Right atrium auricular region (tissue), 2 donors: ENCODE measurements around the gene LURAP1L. TPM values are rescaled to one million over a fixed set of nuclear protein-coding genes. Genes with fewer than 3 reads are reported as not detected.
A peak's percentile ranks its signal among the peaks of the same experiment; 100 is the strongest.

Experiments used
- DNase-seq: peaks from one replicate; pipeline ENCODE4 v3.0.0-alpha.2; 2019; ENCODE audit warnings: low spot score
- H3K27ac ChIP-seq, 2 donors: fragments of 200-600 bp; sonication (generic); 1 replicate in 1 of 2; 2 replicates in 1 of 2; pipeline ENCODE4 v1.5.1; 2016 to 2019
- H3K27me3 ChIP-seq, 2 donors: fragments of 200-600 bp; sonication (generic); one replicate each; pipeline versions ENCODE4 v1.5.1 to v1.6.0; 2017 to 2019
- H3K36me3 ChIP-seq: fragments of 200-600 bp; sonication (generic); one replicate; pipeline ENCODE4 v1.5.1; 2016
- H3K4me1 ChIP-seq, 2 donors: fragments of 200-600 bp; sonication (generic); one replicate each; pipeline versions ENCODE4 v1.5.1 to v1.6.0; 2017 to 2019
- H3K4me3 ChIP-seq, 2 donors: fragments of 200-600 bp; sonication (generic); 1 replicate in 1 of 2; 2 replicates in 1 of 2; pipeline ENCODE4 v1.5.1; 2017 to 2019; ENCODE audit warnings: mild to moderate bottlenecking in 1 of 2, moderate library complexity in 1 of 2
- H3K9me3 ChIP-seq, 2 donors: fragments of 200-600 bp; sonication (generic); one replicate each; pipeline ENCODE4 v1.5.1; 2019
- total RNA-seq, 2 donors: library from RNA; depleted of rRNA; stranded (reverse); fragments of >200 nt; gene quantifications; one replicate each; pipeline ENCODE4 v1.1.0, GENCODE V29; 2016
- TF ChIP-seq, protein P1 (sequence below), 2 donors: fragments of 200-600 bp; sonication (generic); IDR thresholded peaks; one replicate each; pipeline ENCODE4 v1.5.1; 2019; ENCODE audit warnings: antibody characterized with exemption in 2 of 2

The LURAP1L gene
- total RNA-seq, 2 donors from 2014 or later, result 2.7 to 2.8 TPM

GRCh38 chr9:12818431-12819000 is 43.7 kb downstream of the LURAP1L start:
- H3K9me3 ChIP-seq, result no peaks in the 10 kb centered on the region
- TF ChIP-seq, protein P1, sequence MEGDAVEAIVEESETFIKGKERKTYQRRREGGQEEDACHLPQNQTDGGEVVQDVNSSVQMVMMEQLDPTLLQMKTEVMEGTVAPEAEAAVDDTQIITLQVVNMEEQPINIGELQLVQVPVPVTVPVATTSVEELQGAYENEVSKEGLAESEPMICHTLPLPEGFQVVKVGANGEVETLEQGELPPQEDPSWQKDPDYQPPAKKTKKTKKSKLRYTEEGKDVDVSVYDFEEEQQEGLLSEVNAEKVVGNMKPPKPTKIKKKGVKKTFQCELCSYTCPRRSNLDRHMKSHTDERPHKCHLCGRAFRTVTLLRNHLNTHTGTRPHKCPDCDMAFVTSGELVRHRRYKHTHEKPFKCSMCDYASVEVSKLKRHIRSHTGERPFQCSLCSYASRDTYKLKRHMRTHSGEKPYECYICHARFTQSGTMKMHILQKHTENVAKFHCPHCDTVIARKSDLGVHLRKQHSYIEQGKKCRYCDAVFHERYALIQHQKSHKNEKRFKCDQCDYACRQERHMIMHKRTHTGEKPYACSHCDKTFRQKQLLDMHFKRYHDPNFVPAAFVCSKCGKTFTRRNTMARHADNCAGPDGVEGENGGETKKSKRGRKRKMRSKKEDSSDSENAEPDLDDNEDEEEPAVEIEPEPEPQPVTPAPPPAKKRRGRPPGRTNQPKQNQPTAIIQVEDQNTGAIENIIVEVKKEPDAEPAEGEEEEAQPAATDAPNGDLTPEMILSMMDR (IDR thresholded peaks at IDR 0.05), result no peak
- no peak overlapping the region for H3K4me3 ChIP-seq
- no peaks in the 10 kb centered on the region for H3K27me3 ChIP-seq
- DNase-seq, result no peak
- peak overlapping the region in 1 of 2 donors; percentile 2 for H3K27ac ChIP-seq
- no peaks in the 10 kb centered on the region for H3K36me3 ChIP-seq
- H3K4me1 ChIP-seq, result peaks cover 0 to 13% of the 10 kb centered on the region in 2 donors

GRCh38 chr9:12819436-12820185 is 44.8 kb downstream of the LURAP1L start:
- Histone ChIP-seq H3K27ac (no peak overlapping the region), H3K27me3 (no peaks in the 10 kb centered on the region), H3K36me3 (no peaks in the 10 kb centered on the region), H3K4me1 (peaks cover 0 to 5% of the 10 kb centered on the region in 2 donors), H3K4me3 (no peak overlapping the region), H3K9me3 (no peaks in the 10 kb centered on the region)
- TF ChIP-seq, protein P1 (IDR thresholded peaks at IDR 0.05), result peak in 1 of 2 donors; percentile 52
- DNase-seq, result no peak

GRCh38 chr9:12822111-12822510 is 47.3 kb downstream of the LURAP1L start:
- TF ChIP-seq, protein P1 (IDR thresholded peaks at IDR 0.05), result no peak
- DNase-seq, result no peak
- Histone ChIP-seq H3K36me3 (no peaks in the 10 kb centered on the region), H3K9me3 (no peaks in the 10 kb centered on the region), H3K27ac (no peak overlapping the region), H3K4me1 (peaks cover 0 to 5% of the 10 kb centered on the region in 2 donors), H3K4me3 (no peak overlapping the region), H3K27me3 (no peaks in the 10 kb centered on the region)

GRCh38 chr9:12826924-12827565 is 52.2 kb downstream of the LURAP1L start:
- Histone ChIP-seq H3K4me1 (no peaks in the 10 kb centered on the region), H3K27me3 (no peaks in the 10 kb centered on the region), H3K36me3 (no peaks in the 10 kb centered on the region), H3K4me3 (no peak overlapping the region), H3K9me3 (no peaks in the 10 kb centered on the region), H3K27ac (no peak overlapping the region)
- TF ChIP-seq, protein P1 (IDR thresholded peaks at IDR 0.05), result no peak
- no peak for DNase-seq

- DNase-seq, result no peak
- Histone ChIP-seq H3K36me3 (no peaks in the 10 kb centered on the region), H3K27ac (no peak overlapping the region), H3K27me3 (no peaks in the 10 kb centered on the region), H3K9me3 (peaks cover 0 to 14% of the 10 kb centered on the region in 2 donors), H3K4me3 (no peak overlapping the region), H3K4me1 (no peaks in the 10 kb centered on the region)
- TF ChIP-seq, protein P1 (IDR thresholded peaks at IDR 0.05), result no peak
Measured at GRCh38 chr9:12833701-12834100, 58.9 kb downstream of the LURAP1L start.
